HG02885 (cell line): ENCODE results near the gene FBXO21.
"Not testable (repeated sequence)": the region's sequence is repeated elsewhere in the genome, so short reads cannot be mapped to it uniquely, and the experiment has no call there.

Experiments
- ATAC-seq: cut with Tn5 transposase; IDR thresholded peaks from one replicate; pipeline ENCODE4 v1.9.1; 2021; ENCODE audit warnings: mild to moderate bottlenecking; ENCODE audit not compliant: unreplicated experiment, poor library complexity

Gene FBXO21, protein sequence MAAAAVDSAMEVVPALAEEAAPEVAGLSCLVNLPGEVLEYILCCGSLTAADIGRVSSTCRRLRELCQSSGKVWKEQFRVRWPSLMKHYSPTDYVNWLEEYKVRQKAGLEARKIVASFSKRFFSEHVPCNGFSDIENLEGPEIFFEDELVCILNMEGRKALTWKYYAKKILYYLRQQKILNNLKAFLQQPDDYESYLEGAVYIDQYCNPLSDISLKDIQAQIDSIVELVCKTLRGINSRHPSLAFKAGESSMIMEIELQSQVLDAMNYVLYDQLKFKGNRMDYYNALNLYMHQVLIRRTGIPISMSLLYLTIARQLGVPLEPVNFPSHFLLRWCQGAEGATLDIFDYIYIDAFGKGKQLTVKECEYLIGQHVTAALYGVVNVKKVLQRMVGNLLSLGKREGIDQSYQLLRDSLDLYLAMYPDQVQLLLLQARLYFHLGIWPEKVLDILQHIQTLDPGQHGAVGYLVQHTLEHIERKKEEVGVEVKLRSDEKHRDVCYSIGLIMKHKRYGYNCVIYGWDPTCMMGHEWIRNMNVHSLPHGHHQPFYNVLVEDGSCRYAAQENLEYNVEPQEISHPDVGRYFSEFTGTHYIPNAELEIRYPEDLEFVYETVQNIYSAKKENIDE

DNA sequence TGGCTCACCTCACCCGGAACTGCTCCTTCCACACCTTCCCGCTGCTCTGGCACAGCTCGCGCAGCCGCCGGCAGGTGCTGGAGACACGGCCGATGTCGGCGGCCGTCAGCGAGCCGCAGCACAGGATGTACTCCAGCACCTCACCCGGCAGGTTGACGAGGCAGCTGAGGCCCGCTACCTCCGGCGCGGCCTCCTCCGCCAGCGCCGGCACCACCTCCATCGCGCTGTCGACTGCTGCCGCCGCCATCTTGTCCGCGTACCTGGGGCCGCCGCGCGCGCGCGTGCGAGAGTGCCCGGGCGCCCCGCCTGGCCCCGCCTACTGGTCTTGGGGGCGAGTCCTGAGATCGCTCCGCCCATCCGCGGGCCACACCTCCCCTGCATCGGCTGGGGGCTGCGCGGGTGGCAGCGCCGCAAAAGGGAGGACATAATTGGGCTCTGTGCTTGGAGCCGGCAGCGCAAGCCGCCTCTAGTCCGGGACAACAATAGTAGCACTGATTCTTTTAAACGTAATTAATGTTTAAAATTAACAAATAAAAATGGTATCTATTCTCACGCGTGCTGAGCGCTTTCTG, at the start of gene FBXO21:
TSS of gene FBXO21 (minus strand) at position 261 of the 572 bp plus-strand sequence. CDS start at position 247, 14 bp downstream.
- ATAC-seq: peak; percentile 94

DNA sequence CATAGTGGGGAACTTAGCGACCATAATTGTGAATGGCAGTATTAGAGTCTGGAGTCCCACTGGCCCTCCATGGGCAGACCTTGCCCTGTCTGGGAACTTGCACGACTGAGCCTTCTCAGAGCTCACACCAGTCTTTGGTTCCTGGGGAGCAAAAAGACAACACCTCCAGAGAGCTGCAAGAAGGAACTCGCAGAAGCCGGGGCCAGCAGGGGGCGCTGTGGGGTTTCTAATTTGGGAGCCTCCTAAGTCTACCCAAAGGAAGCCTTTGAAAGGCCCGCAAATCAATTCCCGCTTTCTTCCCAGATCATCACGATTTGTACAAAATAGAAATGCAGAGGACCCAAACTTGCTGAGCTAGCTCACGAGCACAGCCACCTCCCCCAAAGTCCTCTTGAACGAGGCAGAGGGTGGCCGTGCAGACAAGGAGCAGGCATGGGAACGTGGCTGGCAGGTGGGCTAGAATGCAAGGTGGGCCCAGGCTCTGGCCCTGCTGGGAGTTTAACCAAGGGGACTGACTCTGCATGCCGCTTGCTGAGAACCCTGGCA, 46.3 kb upstream of the FBXO21 start:
- ATAC-seq: no peak

DNA sequence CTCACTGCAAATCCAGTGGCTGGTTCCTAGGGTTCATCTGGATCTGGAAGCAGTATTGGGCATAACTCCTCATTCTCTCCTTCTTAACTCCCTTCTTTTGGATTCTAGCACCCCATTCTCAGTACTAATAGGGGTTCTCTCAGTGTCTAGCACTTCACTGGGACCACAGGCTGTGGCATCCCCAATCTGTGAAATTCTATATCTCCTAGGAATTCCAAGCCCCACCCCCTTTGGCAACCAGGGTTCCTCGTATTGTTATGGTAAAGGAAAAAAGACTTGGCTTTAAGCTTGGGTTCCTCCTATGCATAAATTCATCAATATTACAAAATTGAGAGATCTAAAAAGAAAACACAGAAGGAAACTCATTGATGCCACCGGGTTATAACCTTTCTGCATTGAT, 45.0 kb upstream of the FBXO21 start:
- ATAC-seq: no peak

DNA sequence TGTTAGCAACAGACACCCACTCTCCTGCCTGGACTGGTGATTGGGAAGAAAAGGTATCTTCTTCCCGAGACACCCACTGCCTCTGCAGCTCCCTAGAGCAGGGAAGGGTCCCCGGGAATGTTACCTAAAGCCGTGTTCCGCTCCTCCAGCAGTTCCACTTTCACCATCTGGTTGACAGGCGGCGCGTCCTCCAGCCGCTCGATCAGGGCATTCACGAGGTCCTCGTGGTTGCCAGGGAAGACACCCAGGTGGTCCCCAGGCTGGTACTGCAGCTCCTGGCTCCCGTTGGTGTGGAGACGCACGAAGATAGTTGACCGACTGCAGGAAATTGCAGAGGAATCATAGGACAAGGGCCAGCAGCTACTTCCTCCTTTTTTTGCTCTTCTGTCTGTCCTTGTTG, 44.2 kb upstream of the FBXO21 start:
- no peak for ATAC-seq

DNA sequence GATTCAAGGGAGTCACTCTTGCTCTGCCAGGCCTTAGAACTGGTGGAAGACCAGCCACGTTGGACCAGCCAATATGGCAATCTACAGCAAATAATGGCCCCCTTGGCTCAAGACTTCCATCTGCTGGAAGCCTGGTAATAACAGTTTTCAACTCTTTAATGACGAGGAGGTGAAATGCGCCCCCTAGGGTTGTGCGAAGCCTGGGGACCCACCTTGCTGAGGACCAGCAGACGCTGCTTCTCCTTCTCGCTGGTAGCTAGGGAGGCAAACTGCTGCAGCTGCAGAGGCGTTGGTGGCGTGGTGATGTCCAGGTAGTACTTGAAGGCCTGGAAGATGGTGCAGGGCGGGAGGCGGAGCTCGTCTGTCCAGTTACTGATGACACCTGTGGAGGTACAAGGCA, 41.5 kb upstream of the FBXO21 start:
- no peak for ATAC-seq

DNA sequence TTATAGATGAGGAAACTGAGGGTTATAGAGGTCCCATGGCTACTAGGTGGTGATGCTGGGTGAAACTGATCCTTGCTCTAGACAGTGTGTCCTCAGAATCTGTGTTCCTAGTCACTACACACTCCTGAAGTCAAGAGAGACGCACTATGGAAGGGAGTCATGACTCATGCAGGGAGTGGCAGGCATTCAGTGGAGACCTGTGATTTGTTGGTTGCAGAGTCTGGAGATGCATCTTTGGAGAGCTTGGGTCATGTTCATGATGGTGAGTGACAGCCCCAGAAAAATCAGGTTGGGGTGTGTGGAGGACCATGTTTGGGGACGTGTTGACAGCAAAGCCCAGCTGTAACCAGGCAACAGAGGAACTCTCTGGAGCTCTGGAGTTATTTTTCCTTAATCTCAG, 38.0 kb upstream of the FBXO21 start:
- ATAC-seq: no peak

DNA sequence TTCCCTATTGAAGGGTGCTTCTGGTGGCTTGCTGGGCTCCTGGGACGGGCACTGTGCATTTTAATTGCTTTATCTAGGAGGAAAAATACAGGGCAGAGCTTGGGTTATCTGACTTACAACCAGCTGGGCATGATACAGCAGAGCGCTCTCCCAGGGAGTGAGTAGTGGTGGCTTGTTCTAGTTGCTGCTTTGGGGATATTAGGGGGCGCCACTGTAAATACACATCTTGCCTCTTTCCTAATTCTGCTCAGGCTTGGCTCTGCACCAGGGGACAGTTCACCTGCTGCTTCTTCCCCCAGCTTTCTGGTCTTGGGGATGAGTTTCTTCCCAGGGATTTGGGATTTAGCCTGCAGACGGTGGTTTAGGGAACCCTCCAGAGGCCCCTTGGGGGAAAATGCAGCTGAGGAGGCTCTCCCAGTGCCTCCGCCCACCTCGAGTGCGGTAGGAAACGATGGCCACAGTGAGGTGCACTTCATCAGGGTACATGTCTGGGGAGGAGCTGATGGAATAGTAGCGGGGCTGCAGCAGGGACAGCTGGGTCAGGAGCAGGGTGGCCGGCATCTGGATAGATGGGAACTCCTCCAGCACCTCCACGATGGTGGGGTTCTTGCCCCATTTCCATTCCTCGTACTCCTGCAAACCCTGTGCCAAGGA, 36.9 kb upstream of the FBXO21 start:
- ATAC-seq: no peak

DNA sequence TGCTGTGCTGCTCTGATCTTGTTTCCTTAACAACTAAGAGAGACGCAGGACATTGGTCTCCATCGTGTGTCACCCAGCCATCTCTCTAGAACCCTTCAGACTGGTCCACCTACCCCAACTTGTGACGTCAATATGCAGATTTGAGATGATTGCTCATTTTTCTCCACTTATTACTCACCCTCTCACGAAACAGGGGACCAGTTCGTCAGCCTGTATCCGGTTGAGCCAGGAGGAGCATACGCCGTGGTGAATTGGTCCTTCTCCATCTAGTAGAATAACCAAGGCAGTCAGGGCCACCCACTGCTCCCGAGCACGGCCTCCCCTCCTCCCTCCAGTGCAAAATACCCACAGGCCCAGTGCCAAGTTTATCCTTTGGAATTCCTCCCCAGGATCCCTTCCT, 36.2 kb upstream of the FBXO21 start:
- ATAC-seq: no peak

DNA sequence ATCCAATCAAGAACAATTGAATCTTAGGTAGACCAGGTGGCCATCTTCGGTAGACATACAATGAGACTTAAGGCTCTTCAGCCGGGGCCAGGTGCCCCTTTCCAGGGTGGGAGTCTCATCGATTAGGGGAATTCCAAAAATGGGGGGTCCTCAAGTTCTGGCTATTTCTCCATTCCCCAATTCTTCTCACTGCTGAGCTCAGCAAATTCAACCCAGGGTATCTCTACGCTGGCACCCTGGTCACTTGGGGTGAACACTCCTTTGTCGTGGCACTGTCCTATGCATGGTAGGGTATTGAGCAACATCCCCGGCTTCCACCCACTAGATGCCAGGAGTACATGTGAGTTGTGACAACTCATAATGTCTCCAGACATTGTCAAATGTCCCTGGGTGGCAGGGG, 34.9 kb upstream of the FBXO21 start:
- ATAC-seq: no peak

DNA sequence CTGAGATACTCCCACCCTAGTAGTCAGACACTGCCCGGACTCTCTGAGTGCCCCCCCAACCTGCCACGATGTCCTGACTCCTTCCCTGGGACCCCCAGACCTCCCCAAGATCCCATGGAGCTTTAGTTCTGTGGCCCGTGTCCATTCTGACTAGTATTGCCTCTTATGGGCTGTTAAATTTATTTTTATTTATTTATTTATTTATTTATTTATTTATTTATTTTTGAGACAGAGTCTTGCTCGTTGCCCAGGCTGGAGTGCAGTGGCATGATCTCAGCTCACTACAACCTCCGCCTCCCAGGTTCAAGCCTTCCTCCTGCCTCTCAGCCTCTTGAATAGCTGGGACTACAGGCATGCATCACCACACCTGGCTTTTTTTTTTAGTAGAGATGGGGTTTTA, 30.7 kb upstream of the FBXO21 start:
- ATAC-seq: not testable (repeated sequence)

DNA sequence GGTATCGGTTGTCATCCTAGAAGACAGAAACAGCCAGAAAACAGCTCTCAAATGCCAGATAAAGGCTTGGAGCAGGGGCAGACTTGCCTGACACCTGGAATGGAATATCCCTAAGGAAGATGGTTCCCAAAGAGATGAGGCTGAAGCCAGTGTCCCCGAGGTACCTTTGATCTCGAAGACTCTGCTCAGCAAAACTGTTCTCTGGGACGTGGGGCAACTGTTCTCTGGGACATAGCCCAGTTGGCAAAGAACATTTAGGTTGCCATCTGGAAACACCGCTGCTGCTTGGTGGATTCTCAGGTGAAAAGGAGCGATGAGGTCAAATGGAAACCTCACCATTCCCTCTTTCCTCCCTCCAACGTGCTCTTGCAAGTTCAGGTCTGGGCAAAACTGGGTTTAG, 27.9 kb upstream of the FBXO21 start:
- no peak for ATAC-seq

DNA sequence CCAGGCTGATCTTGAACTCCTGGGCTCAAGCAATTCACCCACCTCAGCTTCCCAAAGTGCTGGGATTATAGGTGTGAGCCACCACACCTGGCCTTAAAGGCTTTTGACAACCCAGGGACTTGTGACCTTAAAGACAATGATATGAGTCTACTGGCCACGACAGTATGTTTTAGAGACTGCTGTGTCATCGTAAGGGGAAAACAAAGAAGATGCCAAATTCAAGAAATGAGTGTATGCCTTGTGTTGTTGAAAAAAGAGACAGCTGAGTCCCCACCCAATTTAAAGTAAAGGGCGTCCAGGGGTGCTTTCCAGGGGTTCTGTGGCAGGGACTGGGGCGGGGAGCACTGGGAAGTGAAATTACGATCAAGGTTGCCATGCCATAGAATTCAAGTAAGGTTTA, 26.4 kb upstream of the FBXO21 start:
- no peak for ATAC-seq

DNA sequence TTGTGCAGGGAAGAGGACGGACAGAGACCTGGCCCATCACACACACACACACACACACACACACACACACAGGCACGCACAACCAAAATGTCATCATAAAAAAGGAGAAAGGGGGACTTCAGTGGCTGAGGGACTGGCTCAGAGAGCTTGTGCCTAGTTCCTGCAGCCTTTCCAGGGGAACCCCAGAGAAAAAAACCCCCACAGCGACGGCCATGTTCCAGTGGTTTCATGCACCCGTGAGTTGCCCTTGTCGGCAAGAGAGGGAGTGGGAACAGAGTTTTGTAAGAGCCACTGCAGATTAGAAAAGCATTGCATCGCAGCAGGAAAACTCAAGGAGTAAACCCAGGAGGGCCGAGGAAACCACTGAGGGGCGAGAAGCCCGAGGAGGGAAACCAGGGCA, 24.5 kb upstream of the FBXO21 start:
- ATAC-seq: no peak

DNA sequence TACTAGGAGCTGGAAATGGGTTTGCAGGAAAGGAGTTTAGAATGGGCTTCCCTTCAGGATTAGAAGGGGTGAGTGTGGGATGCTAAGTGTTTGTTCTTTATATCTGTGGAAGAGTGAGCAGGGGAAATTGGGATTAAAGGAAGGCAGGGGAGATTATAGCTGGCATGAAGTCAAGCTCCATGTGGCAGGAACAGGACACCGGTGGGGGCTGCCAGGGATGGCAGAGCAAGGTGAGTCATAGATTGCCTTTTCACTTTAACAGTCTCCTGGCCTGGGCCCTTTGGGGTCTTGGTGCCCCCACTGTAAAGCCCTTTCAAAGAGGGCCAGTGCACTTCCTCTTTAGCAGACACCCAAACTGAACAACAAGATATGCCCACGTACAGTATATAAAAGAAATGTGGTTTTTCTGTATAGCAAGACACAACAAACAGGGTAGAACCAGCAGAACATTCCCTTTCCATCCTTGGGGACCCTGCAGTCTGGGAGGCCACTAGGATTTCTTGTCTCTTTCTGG, 23.1 kb upstream of the FBXO21 start:
- ATAC-seq: no peak

DNA sequence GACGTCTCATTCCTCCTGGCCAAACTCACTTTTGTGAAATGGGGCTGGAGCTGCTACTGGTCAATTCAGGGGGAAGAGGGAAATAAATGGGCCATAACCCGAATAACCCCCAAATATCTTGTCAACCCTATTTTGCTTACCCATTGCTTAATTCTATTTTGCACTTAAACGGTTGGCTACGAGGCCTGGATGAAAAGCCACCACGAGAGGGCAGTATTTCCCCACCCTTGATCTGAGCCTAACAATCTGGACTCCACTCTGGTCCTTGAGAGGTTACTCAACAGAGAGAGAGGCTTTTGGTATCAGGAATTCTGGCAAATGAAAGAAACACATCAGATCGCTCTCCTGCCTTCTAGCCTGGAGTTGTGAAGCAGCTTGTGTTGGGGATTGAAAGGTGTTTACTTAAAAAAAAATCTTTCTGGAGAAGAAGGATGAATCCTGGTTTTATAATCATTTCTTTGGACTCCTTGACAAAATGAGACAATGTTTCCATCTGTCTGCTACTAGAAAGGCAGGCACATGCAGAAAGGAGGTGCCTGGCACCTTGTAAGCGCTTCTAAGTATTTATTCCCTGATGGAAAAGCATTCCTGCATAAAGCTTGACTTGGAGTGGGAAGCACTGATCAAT, 22.4 kb upstream of the FBXO21 start:
- ATAC-seq: no peak

DNA sequence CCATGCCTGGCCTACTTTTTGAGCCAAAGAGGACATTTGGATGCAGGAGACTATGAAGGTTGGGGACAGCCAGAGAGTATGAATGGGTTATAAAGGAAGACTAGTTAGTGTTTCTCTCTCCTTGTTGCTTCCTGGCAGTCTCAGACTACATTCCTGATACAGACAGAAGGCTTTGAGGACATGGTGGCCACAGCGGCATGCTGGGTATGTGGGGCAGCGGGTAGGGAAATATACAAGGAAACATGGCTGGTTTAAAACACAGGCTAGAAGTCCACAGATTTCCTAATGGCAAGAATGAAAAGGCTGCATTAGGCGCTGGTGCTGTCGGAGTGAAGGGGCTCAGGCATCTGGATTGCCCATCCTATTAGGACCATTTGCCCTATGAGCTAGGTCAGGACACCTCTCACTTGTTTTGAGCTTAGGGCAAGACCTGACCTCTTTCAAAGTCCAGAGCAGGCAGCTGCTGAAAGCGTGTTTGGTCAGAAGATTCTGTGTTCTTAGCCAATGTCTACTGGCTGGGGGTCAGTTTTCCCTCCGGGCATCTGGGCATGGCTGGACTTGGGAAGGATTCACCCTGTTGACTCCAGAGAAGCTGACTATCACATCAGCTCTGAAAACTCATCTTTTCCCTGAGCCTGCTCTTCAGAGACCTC, 20.1 kb upstream of the FBXO21 start:
- no peak for ATAC-seq

DNA sequence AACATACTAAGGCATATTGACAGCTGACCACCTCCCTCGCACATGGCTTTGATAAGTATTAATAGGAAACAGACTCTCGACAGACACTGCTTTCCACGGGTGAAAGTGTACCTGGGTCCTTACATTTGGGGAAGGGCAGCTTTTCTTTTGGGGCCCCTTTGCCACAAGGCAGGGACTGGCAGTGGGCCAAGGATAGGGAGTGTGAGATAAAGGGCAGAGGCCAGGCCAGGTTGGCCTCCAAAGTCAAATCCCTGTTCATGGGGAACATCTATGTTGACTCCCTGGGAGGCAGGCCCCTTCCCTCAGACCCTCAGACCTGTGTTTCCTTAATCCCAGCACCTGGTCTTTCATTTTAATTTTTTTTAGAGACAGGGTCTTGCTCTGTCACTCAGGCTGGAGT, 19.4 kb upstream of the FBXO21 start:
- ATAC-seq: no peak

DNA sequence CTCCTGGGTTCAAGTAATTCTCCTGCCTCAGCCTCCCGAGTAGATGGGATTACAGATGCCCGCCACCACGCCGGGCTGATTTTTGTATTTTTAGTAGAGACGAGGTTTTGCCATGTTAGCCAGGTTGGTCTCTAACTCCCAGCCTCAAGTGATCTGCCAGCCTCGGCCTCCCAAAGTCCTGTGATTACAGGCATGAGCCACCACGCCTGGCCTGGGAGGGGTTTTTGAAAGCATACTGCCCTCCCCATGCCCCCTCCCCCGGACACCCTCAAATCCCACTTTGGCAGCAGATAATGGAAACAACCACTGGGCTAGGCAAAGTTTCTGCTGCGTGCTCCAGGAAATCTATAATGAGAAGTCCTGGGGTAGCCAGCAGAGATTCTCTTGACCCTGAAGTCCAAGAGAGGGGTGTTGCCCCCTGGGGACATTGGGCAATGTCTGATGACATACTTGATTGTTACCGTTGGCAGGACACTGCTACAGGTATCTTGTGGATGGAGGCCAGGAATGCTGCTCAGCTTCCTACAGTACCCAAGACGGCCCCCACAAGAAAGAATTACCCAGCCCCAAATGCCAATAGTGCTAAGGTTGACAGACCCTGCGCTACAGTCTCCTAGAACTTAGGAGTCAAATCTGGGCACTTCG, 18.7 kb upstream of the FBXO21 start:
- ATAC-seq: no peak

DNA sequence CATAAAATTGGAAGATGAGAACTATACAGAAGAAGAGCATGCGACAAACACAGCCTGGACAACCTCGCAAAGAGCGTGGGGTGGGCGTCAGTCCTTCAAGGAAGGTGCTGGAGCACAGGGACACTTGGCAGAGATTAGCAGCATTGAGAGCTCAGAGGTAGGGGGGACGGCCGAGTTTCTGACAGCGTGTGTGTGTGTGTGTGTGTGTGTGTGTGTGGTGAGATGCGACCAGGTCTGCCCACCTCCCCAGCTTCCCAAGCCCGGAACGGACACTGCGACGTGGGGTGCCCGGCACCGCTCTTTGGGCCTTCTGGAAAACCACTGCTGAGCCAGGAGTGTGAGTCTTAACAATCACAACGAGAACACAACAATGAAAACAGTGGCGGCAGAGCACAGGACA, 17.9 kb upstream of the FBXO21 start:
- no peak for ATAC-seq
